PC-9 (cell line): Measurements from ENCODE around the gene FRAT2. TPM values are rescaled to one million over a fixed set of nuclear protein-coding genes. Genes with fewer than 3 reads are reported as not detected.
A peak's percentile ranks its signal among the peaks of the same experiment; 100 is the strongest.
"Not testable (repeated sequence)": the region's sequence is repeated elsewhere in the genome, so short reads cannot be mapped to it uniquely, and the experiment has no call there.

ENCODE experiments used
- BruUV-seq: library from RNA; stranded (reverse); fragments of 400-500 nt; replicated peaks from 2 replicates; lab custom pipeline; 2021; lab: Mats Ljungman, UMichigan
- CTCF ChIA-PET: fragments of 300-600 bp; sonication (Branson Sonifier 250); formaldehyde crosslinking; loops from one replicate; lab custom pipeline; 2022; ENCODE audit warnings: antibody characterized with exemption; lab: Charles Lee
- POLR2A ChIA-PET: fragments of 300-600 bp; sonication (Branson Sonifier 250); formaldehyde crosslinking; loops from one replicate; lab custom pipeline; 2022; ENCODE audit warnings: antibody characterized with exemption; ENCODE audit not compliant: unreplicated experiment; lab: Charles Lee
- DNase-seq, 2 experiments: peaks; one replicate each; pipeline versions ENCODE4 v3.0.0 to v3.0.0-alpha.2; 2015 to 2022; ENCODE audit warnings: mixed read lengths in 1 of 2
- H2AFZ ChIP-seq: fragments of 200-600 bp; sonication (generic); 2 replicates; pipeline ENCODE4 v1.8.1; 2017; ENCODE audit warnings: antibody characterized with exemption
- H3F3A ChIP-seq: fragments of 200-600 bp; sonication (generic); 2 replicates; pipeline ENCODE4 v1.8.1; 2017; ENCODE audit warnings: antibody characterized with exemption, mild to moderate bottlenecking, low read depth; ENCODE audit not compliant: insufficient read depth
- H3K27ac ChIP-seq: fragments of 200-600 bp; sonication (generic); 2 replicates; pipeline ENCODE4 v1.6.1; 2016; ENCODE audit warnings: mixed run types
- H3K27me3 ChIP-seq: fragments of 200-600 bp; sonication (generic); 2 replicates; pipeline ENCODE4 v1.6.1; 2016; ENCODE audit warnings: low read depth, mixed run types; ENCODE audit not compliant: insufficient read depth
- H3K36me3 ChIP-seq: fragments of 200-600 bp; sonication (generic); 2 replicates; pipeline ENCODE4 v1.6.1; 2016; ENCODE audit warnings: low read depth, mixed run types
- H3K4me1 ChIP-seq: fragments of 200-600 bp; sonication (generic); replicated peaks from 2 replicates; pipeline ENCODE4 v1.6.1; 2016; ENCODE audit warnings: mixed run types; ENCODE audit not compliant: insufficient read depth
- H3K4me2 ChIP-seq: fragments of 200-600 bp; sonication (generic); 2 replicates; pipeline ENCODE4 v1.6.1; 2017; ENCODE audit warnings: mixed run types
- H3K4me3 ChIP-seq: fragments of 200-600 bp; sonication (generic); 2 replicates; pipeline ENCODE4 v1.6.1; 2016; ENCODE audit warnings: mixed run types
- H3K79me2 ChIP-seq: fragments of 200-600 bp; sonication (generic); 2 replicates; pipeline ENCODE4 v1.6.1; 2017; ENCODE audit warnings: low read depth, mixed run types
- H3K9me2 ChIP-seq: fragments of 200-600 bp; sonication (generic); 2 replicates; pipeline ENCODE4 v1.8.1; 2017; ENCODE audit warnings: mild to moderate bottlenecking; ENCODE audit not compliant: insufficient read depth
- H3K9me3 ChIP-seq: fragments of 200-600 bp; sonication (generic); 2 replicates; pipeline ENCODE4 v1.8.1; 2016; ENCODE audit warnings: low read depth; ENCODE audit not compliant: insufficient read depth
- H4K20me1 ChIP-seq: fragments of 200-600 bp; sonication (generic); 2 replicates; pipeline ENCODE4 v1.8.1; 2017; ENCODE audit not compliant: insufficient read depth
- EZH2 ChIP-seq: fragments of 200-600 bp; sonication (generic); IDR thresholded peaks from 2 replicates; pipeline ENCODE4 v1.8.0; 2017; ENCODE audit warnings: antibody characterized with exemption, low read depth
- intact Hi-C: fragments of 100-400 bp; cut with micrococcal nuclease; formaldehyde crosslinking; loops from one replicate; pipeline ENCODE4 v1.10.0; 2022; ENCODE audit not compliant: unreplicated experiment
- total RNA-seq: library from RNA; stranded (reverse); gene quantifications from 2 replicates; pipeline ENCODE4 v1.2.3, GENCODE V29; 2021
- TF ChIP-seq, protein P1 (sequence below): fragments of 200-600 bp; sonication (generic); conservative IDR thresholded peaks from 2 replicates; pipeline ENCODE4 v1.6.1; 2017; ENCODE audit warnings: mixed run types, antibody characterized with exemption, mild to moderate bottlenecking, moderate library complexity

Gene FRAT2
- total RNA-seq, 1 experiment from 2014 or later, result 11.0 TPM

DNA sequence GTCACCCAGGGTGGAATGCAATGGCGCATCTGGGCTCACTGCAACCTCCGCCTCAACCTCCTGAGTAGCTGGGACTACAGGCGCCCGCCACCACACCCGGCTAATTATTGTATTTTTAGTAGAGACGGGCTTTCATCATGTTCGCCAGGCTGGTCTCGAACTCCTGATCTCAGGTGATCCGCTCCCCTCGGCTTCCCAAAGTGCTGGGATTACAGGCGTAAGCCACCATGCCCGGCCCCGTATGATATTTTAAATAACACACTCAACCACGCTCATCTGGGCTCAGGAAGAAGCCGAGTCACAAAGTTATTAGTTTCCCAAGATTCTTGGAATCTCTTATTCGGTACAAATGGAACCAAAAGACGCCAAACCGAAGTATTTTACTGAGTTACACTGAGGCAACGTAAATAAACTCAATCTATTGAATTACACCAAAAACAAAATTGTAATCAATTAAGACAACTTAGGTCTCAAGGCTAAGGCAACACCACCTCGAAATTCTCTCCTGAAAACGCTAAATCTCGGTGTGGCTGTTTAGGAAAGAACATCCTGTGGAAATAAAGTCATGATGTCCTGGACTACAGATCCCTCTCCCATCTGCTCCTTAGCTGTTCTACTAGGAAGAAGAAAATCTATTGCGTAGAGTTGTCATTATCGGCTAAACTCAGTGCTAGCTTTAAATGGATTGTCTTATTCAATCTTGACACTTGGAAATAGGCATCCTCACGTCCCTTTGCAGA lies 43.0 kb downstream of the FRAT2 start:
- ChIA-PET POLR2A (interaction anchor here (0.6 to 0.7 kb wide), 4 partner anchors 36 to 396 kb away, joined by 3 to 5 read pairs (median 3); no protein-coding TSS in a partner anchor), CTCF (interaction anchor here (1.0 to 1.5 kb wide), 2 partner anchors 12 to 42 kb away, joined by 4 to 15 read pairs; no protein-coding TSS in a partner anchor)
- 0 out of 2 replicates have a peak, but pooled peaks cover 10% of the 10 kb centered on the region for H3K79me2 ChIP-seq
- peaks cover 11% of the 10 kb centered on the region for H3F3A ChIP-seq
- H3K27me3 ChIP-seq, result no peaks in the 10 kb centered on the region
- intact Hi-C loops, result loop anchor here (1.0 to 5.0 kb wide), 3 partner anchors 29 to 109 kb away; partner anchors contain the start of genes FRAT2 and RRP12
- TF ChIP-seq, protein P1, sequence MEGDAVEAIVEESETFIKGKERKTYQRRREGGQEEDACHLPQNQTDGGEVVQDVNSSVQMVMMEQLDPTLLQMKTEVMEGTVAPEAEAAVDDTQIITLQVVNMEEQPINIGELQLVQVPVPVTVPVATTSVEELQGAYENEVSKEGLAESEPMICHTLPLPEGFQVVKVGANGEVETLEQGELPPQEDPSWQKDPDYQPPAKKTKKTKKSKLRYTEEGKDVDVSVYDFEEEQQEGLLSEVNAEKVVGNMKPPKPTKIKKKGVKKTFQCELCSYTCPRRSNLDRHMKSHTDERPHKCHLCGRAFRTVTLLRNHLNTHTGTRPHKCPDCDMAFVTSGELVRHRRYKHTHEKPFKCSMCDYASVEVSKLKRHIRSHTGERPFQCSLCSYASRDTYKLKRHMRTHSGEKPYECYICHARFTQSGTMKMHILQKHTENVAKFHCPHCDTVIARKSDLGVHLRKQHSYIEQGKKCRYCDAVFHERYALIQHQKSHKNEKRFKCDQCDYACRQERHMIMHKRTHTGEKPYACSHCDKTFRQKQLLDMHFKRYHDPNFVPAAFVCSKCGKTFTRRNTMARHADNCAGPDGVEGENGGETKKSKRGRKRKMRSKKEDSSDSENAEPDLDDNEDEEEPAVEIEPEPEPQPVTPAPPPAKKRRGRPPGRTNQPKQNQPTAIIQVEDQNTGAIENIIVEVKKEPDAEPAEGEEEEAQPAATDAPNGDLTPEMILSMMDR, result no peak
- TF ChIP-seq EZH2, result no peak
- H3K9me3 ChIP-seq, result no peaks in the 10 kb centered on the region
- H3K4me1 ChIP-seq, result no peaks in the 10 kb centered on the region; the same call in 1 of the 2 replicates
- no peaks in the 10 kb centered on the region for H3K36me3 ChIP-seq
- H3K4me2 ChIP-seq, result peak overlapping the region; percentile 80
- no peak for DNase-seq
- H4K20me1 ChIP-seq, result no peaks in the 10 kb centered on the region
- peak overlapping the region; percentile 54 for H3K27ac ChIP-seq
- peak overlapping the region; percentile 61 for H3K4me3 ChIP-seq
- TSS peak; percentile 97 for BruUV-seq
- no peaks in the 10 kb centered on the region for H3K9me2 ChIP-seq
- H2AFZ ChIP-seq, result peak overlapping the region; percentile 82

DNA sequence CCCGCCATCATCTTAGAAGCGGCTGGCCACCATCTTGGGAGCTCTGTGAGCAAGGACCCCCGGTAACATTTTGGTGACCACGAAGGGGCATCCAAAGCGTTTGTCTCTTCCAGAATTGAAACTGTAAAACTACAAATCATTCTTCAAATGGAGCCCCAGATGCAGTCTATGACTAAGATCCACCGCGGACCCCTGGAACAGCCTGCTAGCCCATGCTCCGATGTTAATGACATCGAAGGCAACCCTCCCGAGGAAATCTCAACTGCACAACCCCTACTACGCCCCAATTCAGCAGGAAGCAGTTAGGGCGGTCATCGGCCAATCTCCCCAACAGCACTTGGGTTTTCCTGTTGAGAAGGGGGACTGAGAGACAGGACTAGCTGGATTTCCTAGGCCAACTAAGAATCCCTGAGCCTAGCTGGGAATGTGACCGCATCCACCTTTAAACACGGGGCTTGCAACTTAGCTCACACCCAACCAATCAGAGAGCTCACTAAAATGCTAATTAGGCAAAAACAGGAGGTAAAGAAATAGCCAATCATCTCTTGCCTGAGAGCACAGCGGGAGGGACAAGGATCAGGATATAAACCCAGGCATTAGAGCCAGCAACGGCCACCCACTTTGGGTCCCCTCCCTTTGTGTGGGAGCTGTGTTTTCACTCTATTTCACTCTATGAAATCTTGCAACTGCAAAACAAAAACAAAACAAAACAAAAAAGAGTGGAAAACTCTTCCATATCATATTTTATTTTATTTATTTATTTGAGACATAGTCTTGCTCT lies 43.8 kb downstream of the FRAT2 start:
- intact Hi-C loops, result loop anchor here (2.0 to 5.0 kb wide), 2 partner anchors 42 to 110 kb away; partner anchors contain the start of genes FRAT2 and RRP12
- H3K27me3 ChIP-seq, H3K9me3 ChIP-seq, BruUV-seq, H3K36me3 ChIP-seq, H3K4me1 ChIP-seq, H4K20me1 ChIP-seq, H3K9me2 ChIP-seq, H3K79me2 ChIP-seq, CTCF ChIA-PET: not testable (repeated sequence)
- H3K27ac ChIP-seq, result peak overlapping the region; percentile 54; the same call in 1 of the 2 replicates
- POLR2A ChIA-PET, result interaction anchor here (0.6 to 0.8 kb wide), 4 partner anchors 12 to 397 kb away, joined by 3 to 5 read pairs (median 4); partner anchors contain the start of gene AVPI1
- peak in 1 of 2 experiments; percentile 16 for DNase-seq
- peaks cover 11% of the 10 kb centered on the region for H3F3A ChIP-seq
- H3K4me2 ChIP-seq, result peak overlapping the region; percentile 80
- peak overlapping the region; percentile 61; the same call in 1 of the 2 replicates for H3K4me3 ChIP-seq
- H2AFZ ChIP-seq, result peak overlapping the region; percentile 82; the same call in 1 of the 2 replicates

DNA sequence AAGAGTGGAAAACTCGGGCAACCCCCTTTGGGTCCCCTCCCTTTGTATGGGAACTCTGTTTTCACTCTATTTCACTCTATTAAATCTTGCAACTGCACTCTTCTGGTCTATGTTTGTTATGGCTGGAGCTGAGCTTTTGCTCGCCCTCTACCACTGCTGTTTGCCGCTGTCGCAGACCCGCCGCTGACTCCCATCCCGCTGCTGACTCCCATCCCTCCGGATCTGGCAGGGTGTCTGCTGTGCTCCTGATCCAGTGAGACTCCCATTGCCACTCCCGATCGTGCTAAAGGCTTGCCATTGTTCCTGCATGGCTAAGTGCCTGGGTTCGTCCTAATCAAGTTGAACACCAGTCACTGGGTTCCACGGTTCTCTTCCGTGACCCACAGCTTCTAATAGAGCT lies 44.5 kb downstream of the FRAT2 start:
- peaks cover 11% of the 10 kb centered on the region for H3F3A ChIP-seq
- H4K20me1 ChIP-seq, H3K27ac ChIP-seq, H3K9me2 ChIP-seq, POLR2A ChIA-PET, BruUV-seq, H3K79me2 ChIP-seq, H3K27me3 ChIP-seq, CTCF ChIA-PET, H3K36me3 ChIP-seq, DNase-seq, H3K4me1 ChIP-seq, H2AFZ ChIP-seq, H3K9me3 ChIP-seq, H3K4me3 ChIP-seq: not testable (repeated sequence)
- 0 out of 2 replicates have a peak overlapping the region, but pooled peaks have one; percentile 80 for H3K4me2 ChIP-seq
- intact Hi-C loops, result loop anchor here (2.0 to 5.0 kb wide), 2 partner anchors 42 to 111 kb away; partner anchors contain the start of genes FRAT2 and RRP12

Other genes with a start within 250 kb of the FRAT2 start
- gene SLIT1, start 148.8 kb downstream of the FRAT2 start, total RNA-seq, result not detected in 2 replicates
- gene ARHGAP19, start 42.1 kb downstream of the FRAT2 start, total RNA-seq, result 11.2 and 11.5 TPM in 2 replicates
- gene FRAT1, start 15.5 kb downstream of the FRAT2 start, total RNA-seq, result 2.4 and 2.7 TPM in 2 replicates
- gene RRP12, start 66.6 kb upstream of the FRAT2 start, total RNA-seq, result 22.6 and 34.3 TPM in 2 replicates
- 177 and 243 TPM in 2 replicates for gene PGAM1, start 91.5 kb upstream of the FRAT2 start, total RNA-seq
- gene EXOSC1, start 111.3 kb upstream of the FRAT2 start, total RNA-seq, result 25.4 and 27.0 TPM in 2 replicates
- 29.1 and 29.6 TPM in 2 replicates for gene ZDHHC16, start 111.4 kb upstream of the FRAT2 start, total RNA-seq
- 42.4 and 42.7 TPM in 2 replicates for gene MMS19, start 163.7 kb upstream of the FRAT2 start, total RNA-seq
- gene UBTD1, start 164.2 kb upstream of the FRAT2 start, total RNA-seq, result 17.1 and 21.2 TPM in 2 replicates
- 5.5 and 8.4 TPM in 2 replicates for gene ANKRD2, start 238.1 kb upstream of the FRAT2 start, total RNA-seq
- 3.4 and 4.4 TPM in 2 replicates for gene HOGA1, start 249.7 kb upstream of the FRAT2 start, total RNA-seq